ENCODE data around the gene TP53RK. TPM values are rescaled to one million over a fixed set of nuclear protein-coding genes. Genes with fewer than 3 reads are reported as not detected.

TP53RK gene
- total and polyA plus RNA-seq, 2 of the 13 experiments (the other 11 are each of a cell fraction or from before 2014, with no cell fraction given) = 12.9 to 25.5 TPM

DNA sequence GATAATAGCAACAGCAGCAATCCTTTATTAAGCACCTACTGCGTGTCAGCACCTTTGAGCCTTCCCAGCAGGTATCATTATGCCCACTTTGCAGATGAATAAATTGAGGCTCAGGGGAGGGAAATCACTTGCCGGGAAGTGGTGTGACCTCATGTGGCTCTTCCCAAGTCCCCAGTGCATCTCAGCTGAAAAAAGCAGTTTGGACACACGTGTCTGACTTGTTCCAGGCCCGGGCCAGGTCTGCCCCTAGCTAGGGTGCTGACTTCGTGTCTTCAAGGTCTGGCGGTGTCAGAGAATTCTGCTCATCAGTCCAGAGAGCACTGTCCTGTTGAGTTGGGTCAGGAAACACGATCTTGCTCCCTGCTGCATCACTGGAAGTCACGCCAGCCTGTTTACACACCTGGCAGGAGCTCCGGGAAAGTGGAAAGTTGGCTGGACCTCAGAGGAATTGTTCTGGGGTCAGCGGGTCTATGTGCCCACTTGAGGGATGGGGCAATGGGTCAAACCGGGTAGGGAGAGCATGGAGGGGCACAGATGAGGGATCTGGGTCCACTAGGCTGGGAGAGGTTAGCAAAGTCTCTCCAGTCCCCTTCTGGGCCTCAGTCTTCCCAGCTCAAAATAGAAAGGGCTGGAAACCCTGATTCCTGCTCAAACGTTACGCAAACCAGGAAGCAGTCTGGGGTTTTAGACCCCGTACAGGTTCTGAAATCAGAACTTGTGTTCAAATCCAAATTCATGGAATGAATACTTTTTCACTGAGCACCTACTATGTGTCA, 48.5 kb downstream of the TP53RK start (continued):
- TF ChIP-seq, protein P1, sequence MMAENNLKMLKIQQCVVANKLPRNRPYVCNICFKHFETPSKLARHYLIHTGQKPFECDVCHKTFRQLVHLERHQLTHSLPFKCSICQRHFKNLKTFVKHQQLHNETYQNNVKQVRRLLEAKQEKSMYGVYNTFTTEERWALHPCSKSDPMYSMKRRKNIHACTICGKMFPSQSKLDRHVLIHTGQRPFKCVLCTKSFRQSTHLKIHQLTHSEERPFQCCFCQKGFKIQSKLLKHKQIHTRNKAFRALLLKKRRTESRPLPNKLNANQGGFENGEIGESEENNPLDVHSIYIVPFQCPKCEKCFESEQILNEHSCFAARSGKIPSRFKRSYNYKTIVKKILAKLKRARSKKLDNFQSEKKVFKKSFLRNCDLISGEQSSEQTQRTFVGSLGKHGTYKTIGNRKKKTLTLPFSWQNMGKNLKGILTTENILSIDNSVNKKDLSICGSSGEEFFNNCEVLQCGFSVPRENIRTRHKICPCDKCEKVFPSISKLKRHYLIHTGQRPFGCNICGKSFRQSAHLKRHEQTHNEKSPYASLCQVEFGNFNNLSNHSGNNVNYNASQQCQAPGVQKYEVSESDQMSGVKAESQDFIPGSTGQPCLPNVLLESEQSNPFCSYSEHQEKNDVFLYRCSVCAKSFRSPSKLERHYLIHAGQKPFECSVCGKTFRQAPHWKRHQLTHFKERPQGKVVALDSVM (CRISPR knock-in tag; IDR thresholded peaks at IDR 0.05) = no peak; the same call in 1 of the 2 replicates
- TF ChIP-seq HMG20A (CRISPR knock-in tag; IDR thresholded peaks at IDR 0.05; ENCODE audit: borderline replicate concordance) (peak; percentile 94), ZSCAN21 (CRISPR knock-in tag; IDR thresholded peaks at IDR 0.05; ENCODE audit: borderline replicate concordance) (peak; percentile 63; the same call in 1 of the 2 replicates), RXRA (CRISPR knock-in tag; IDR thresholded peaks at IDR 0.05) (peak; percentile 96), MXI1 (IDR thresholded peaks at IDR 0.05; ENCODE audit: borderline replicate concordance, low read depth, low read length) (0 out of 3 replicates have a peak, but pooled peaks have one; percentile 44), ZNF335 (CRISPR knock-in tag; IDR thresholded peaks at IDR 0.05) (0 out of 2 replicates have a peak, but pooled peaks have one; percentile 27), ZNF546 (CRISPR knock-in tag; conservative IDR thresholded peaks at IDR 0.05) (no peak), MED13 (CRISPR knock-in tag; IDR thresholded peaks at IDR 0.05) (no peak), HHEX (CRISPR knock-in tag; IDR thresholded peaks at IDR 0.05) (peak; percentile 60; the same call in 1 of the 2 replicates), ASH2L (IDR thresholded peaks at IDR 0.05; ENCODE audit: insufficient read length, low read depth, low read length) (peak; percentile 53), ZSCAN9 (CRISPR knock-in tag; IDR thresholded peaks at IDR 0.05; ENCODE audit: borderline replicate concordance) (peak; percentile 77; the same call in 1 of the 2 replicates), ZFAT (CRISPR knock-in tag; conservative IDR thresholded peaks at IDR 0.05) (no peak), SNAPC2 (CRISPR knock-in tag; IDR thresholded peaks at IDR 0.05) (no peak), ZBTB42 (CRISPR knock-in tag; IDR thresholded peaks at IDR 0.05) (no peak), CC2D1A (CRISPR knock-in tag; IDR thresholded peaks at IDR 0.05) (no peak)
- TF ChIP-seq, protein P2, sequence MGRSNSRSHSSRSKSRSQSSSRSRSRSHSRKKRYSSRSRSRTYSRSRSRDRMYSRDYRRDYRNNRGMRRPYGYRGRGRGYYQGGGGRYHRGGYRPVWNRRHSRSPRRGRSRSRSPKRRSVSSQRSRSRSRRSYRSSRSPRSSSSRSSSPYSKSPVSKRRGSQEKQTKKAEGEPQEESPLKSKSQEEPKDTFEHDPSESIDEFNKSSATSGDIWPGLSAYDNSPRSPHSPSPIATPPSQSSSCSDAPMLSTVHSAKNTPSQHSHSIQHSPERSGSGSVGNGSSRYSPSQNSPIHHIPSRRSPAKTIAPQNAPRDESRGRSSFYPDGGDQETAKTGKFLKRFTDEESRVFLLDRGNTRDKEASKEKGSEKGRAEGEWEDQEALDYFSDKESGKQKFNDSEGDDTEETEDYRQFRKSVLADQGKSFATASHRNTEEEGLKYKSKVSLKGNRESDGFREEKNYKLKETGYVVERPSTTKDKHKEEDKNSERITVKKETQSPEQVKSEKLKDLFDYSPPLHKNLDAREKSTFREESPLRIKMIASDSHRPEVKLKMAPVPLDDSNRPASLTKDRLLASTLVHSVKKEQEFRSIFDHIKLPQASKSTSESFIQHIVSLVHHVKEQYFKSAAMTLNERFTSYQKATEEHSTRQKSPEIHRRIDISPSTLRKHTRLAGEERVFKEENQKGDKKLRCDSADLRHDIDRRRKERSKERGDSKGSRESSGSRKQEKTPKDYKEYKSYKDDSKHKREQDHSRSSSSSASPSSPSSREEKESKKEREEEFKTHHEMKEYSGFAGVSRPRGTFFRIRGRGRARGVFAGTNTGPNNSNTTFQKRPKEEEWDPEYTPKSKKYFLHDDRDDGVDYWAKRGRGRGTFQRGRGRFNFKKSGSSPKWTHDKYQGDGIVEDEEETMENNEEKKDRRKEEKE (IDR thresholded peaks at IDR 0.05) = no peak
- TF ChIP-seq, protein P3, sequence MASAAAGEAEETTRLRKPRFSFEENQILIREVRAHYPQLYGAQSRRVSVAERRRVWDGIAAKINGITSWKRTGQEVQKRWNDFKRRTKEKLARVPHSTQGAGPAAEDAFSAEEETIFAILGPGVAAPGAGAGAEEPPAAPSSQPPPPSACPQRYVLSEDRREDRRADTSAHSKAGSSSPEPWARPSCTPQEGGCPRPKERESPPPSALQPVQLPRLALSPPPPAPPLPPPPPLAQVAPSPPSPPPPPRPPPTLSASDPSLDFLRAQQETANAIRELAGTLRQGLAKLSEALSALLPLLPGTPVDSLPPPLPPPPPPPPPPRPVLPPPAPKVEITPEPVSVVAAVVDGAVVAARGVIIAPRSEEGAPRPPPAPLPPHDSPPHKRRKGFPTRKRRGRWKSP (CRISPR knock-in tag; IDR thresholded peaks at IDR 0.05) = peak; percentile 69; the same call in 1 of the 2 replicates
- TF ChIP-seq, protein P4, sequence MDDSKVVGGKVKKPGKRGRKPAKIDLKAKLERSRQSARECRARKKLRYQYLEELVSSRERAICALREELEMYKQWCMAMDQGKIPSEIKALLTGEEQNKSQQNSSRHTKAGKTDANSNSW (CRISPR knock-in tag; IDR thresholded peaks at IDR 0.05; ENCODE audit: borderline replicate concordance) = no peak
- TF ChIP-seq, protein P5, sequence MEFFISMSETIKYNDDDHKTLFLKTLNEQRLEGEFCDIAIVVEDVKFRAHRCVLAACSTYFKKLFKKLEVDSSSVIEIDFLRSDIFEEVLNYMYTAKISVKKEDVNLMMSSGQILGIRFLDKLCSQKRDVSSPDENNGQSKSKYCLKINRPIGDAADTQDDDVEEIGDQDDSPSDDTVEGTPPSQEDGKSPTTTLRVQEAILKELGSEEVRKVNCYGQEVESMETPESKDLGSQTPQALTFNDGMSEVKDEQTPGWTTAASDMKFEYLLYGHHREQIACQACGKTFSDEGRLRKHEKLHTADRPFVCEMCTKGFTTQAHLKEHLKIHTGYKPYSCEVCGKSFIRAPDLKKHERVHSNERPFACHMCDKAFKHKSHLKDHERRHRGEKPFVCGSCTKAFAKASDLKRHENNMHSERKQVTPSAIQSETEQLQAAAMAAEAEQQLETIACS (CRISPR knock-in tag; IDR thresholded peaks at IDR 0.05) = no peak
- TF ChIP-seq, protein P6, sequence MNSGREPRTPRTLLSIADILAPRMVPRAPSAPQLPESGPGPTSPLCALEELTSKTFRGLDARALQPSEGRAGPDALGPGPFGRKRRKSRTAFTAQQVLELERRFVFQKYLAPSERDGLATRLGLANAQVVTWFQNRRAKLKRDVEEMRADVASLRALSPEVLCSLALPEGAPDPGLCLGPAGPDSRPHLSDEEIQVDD (CRISPR knock-in tag; IDR thresholded peaks at IDR 0.05; ENCODE audit: borderline replicate concordance) = no peak

Measured in HepG2 (cell line).